VCaP (cell line): ENCODE results near the gene CFTR.

Experiments
- H3K27ac ChIP-seq: fragments of 450-650 bp; 2 replicates; pipeline ENCODE4 v1.5.1; 2017
- CTCF ChIP-seq: fragments of 450-650 bp; conservative IDR thresholded peaks from 2 replicates; pipeline ENCODE4 v1.5.1; 2017; ENCODE audit warnings: mild to moderate bottlenecking, moderate library complexity

The CFTR gene

DNA sequence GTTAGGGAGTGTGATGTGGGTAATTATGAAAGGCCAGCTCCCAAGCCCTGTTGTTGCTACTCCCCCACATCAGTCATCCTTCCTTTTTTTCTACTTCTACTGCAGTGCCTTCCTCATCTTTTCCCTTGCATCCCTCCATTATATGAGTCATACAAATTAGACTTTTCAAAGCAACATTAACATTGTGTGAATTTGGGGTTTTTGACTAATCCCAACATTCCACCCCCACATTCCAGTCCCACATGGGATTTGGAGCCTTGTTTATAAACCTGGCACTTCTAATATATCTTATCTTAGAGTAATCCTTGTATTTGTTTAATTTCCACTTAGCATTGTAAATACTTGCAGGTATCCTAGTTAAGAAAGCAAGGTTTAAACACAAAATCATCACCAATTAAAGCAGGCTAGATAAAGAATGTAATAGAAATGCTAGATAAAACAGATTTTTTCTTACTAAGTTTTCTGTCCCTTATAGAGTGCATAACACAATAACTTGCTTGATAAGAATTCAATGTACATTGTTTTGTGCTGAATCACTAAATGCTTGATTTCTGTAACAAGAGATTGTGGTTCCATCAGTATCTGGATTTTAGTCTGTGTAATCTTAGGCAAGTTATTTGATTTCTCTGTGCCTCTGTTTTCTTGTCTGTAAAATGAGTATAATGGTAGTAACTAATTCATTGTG lies 165.8 kb downstream of the CFTR start:
- H3K27ac ChIP-seq, result no peak overlapping the region
- TF ChIP-seq CTCF, result no peak

DNA sequence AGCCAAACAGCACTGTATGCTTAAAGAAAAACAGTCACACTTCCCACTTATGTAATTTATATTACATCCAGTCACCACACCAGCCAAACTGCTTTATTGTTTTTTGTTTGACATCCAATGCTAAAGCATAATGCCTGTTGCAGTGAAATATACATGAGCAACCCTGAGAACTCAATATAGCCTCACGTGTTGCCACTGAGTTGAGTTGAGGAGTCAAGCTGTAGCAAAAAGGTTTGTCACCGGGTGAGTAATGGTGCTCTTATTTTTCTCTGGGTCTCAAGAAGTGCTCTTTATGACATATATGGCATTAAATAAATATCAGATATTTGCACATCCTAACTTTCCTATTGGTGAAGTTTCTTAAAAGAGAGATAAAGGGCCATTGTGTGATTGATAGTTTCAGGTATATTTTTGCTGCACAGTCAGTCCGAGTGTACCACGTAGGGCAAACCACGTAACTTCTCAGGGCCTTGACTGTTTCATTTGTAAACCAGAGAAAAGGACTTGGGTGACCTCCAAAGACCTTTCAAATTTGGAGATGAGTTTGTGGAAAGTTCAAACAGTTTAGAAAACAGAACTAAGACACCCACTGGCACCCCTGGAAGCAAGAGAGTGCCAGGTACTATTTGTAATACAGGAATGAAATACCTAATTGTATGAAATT lies 168.5 kb downstream of the CFTR start:
- TF ChIP-seq CTCF, result no peak
- no peak overlapping the region for H3K27ac ChIP-seq

GRCh38 chr7:117652943-117653680 lies 173.3 kb downstream of the CFTR start:
- TF ChIP-seq CTCF, result no peak
- no peak overlapping the region for H3K27ac ChIP-seq

GRCh38 chr7:117654780-117655179 lies 175.0 kb downstream of the CFTR start:
- no peak for TF ChIP-seq CTCF
- no peak overlapping the region for H3K27ac ChIP-seq

DNA sequence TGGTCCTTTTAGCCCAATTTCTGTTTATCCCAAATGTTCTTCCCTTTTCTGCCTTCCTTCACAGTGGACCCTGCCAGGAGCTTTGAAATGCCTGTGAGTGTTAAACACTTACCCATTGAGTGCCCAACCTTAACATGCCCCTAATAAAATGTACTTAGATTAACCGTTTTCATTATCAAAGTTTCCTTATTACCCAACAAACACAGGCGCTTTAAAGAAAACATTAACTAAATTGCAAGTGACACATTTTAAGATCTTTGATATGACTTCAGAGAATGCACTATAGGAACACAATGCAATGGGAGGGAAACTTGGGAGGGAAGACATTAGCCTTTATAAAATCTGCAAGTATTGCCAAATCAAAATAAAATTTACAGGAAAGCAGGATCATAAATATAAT lies 177.0 kb downstream of the CFTR start:
- no peak for TF ChIP-seq CTCF

DNA sequence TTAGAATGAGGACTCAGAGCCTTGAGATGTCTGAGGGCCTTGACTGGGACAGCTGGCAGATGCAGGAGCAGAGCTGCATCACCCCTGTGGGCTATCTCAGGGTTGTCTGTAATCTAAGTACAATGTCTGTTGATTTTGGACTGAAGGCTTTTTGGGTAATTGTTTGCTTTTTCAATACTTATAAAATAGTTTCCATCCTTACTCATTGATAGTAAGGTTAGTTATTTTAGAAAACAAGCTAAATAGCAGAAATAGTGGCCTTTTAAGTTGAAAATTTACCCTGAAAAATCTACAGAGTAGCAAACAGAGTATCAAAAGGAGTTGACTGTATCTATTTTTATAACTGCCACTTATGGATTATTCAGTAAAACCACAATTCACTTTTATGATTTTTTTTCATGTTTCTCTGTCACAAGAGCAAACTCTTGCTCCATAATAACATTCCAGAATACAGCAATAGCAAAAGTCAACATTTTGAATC lies 179.7 kb downstream of the CFTR start:
- no peak for TF ChIP-seq CTCF
- no peak overlapping the region for H3K27ac ChIP-seq

More for the DNA sequence above, 177.0 kb downstream of the CFTR start:
- H3K27ac ChIP-seq, result no peak overlapping the region

- no peak overlapping the region for H3K27ac ChIP-seq
- TF ChIP-seq CTCF, result no peak
These were observed 181.5 kb downstream of the CFTR start for GRCh38 chr7:117661328-117661727.
